IPS-18a (cell line): ENCODE measurements around the gene DPYD.

ENCODE experiments used
- H3K27ac ChIP-seq: one replicate; pipeline ENCODE4 v1.5.1; 2013; ENCODE audit warnings: low read length
- H3K27me3 ChIP-seq: one replicate; pipeline ENCODE4 v1.6.1; 2013; ENCODE audit warnings: mild to moderate bottlenecking, low read length; ENCODE audit not compliant: control insufficient read depth, insufficient read depth
- H3K36me3 ChIP-seq: one replicate; pipeline ENCODE4 v1.6.1; 2013; ENCODE audit warnings: low read depth, low read length; ENCODE audit not compliant: control insufficient read depth
- H3K4me1 ChIP-seq: one replicate; pipeline ENCODE4 v1.6.1; 2013; ENCODE audit warnings: low read depth, low read length; ENCODE audit not compliant: control insufficient read depth
- H3K4me3 ChIP-seq: one replicate; pipeline ENCODE4 v1.5.1; 2013; ENCODE audit warnings: low read length
- H3K9ac ChIP-seq: one replicate; pipeline ENCODE4 v1.6.1; 2013; ENCODE audit warnings: mild to moderate bottlenecking, low read length, moderate library complexity
- H3K9me3 ChIP-seq: one replicate; pipeline ENCODE4 v1.6.1; 2013; ENCODE audit warnings: low read depth, low read length; ENCODE audit not compliant: control insufficient read depth

DPYD gene

DNA sequence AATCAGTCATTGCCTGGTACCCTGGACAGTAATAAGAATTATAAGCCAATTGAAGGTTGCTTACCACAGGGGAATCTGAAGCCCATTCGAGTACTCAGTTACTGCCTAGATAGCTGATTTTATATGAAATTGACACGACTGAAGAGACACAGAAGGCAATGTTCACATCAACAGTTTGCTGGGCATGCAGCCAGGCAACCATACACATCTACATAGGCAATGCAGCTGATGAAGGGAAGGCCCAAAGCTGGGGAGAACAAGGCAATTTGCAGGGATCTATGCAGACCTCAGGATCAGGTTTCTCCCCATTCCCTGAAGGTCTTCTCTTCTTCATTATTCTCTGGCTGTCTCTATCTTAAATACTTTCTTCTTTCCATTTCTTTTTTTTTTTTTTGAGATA, 750.5 kb downstream of the DPYD start:
- no peak overlapping the region for H3K4me3 ChIP-seq
- no peak overlapping the region for H3K9ac ChIP-seq
- H3K27me3 ChIP-seq: no peaks in the 10 kb centered on the region
- H3K27ac ChIP-seq: no peak overlapping the region
- H3K36me3 ChIP-seq: no peaks in the 10 kb centered on the region
- H3K9me3 ChIP-seq: no peaks in the 10 kb centered on the region
- no peaks in the 10 kb centered on the region for H3K4me1 ChIP-seq

DNA sequence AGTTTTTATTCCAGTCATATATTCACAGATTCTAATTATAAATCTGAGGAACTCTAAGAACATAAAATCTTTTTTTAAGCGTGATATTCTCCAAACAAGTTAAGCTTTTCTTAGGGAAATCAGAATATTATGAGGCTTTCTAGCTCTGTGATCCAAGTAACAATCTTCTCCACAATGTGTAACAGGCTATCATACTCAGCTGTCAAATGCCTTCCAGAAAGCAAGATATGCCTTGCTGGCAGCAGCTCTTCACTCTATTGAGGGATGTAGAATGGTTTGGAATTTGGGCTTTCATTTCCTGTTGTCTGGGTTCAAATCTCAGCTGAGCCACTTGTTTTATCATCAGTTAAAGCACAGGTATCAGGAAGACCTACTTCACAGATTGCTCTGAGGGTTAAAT, 752.8 kb downstream of the DPYD start:
- Histone ChIP-seq H3K27me3 (no peaks in the 10 kb centered on the region), H3K9me3 (no peaks in the 10 kb centered on the region), H3K4me3 (no peak overlapping the region)

DNA sequence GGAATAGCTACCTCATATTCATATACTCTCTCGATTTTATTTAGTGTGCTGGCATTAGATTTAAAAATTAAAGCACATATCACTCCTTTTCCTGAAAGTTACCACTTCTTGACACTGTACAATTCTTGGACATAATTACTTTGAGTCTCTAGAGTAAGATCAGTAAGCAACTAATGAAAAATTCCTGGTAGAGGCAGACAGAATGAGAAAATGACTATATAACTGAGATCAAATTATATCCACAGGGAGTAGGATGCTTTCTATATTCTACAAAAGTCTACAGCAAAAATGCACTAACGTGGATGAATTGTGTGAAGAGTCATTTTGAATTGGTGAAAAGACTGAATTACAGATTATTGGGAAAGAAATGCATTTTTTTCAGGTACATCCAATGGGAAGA, 753.6 kb downstream of the DPYD start:
- no peaks in the 10 kb centered on the region for H3K27me3 ChIP-seq

More for the DNA sequence above, 752.8 kb downstream of the DPYD start:
- no peaks in the 10 kb centered on the region for H3K36me3 ChIP-seq
- H3K4me1 ChIP-seq: no peaks in the 10 kb centered on the region
- H3K9ac ChIP-seq: no peak overlapping the region
- H3K27ac ChIP-seq: no peak overlapping the region

DNA sequence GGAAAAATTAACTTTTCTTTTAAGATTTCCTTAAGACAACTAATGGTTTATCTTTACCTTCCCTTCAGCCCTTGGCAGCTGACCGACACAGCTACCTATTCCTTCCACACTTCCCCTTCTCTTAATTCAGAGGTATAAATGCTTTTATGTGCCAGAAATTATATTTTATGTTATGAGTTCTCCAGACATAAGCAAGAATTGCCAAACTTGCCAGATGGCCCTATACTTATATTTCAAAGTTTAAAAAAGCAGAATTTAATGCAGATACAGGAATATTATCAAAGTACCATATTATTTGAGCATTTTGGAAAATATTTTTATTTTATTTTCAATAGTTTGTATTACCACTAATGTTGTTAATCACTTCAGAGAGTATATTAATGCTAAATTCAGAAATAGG, 754.2 kb downstream of the DPYD start:
- no peak overlapping the region for H3K9ac ChIP-seq
- no peak overlapping the region for H3K27ac ChIP-seq
- no peaks in the 10 kb centered on the region for H3K36me3 ChIP-seq
- H3K4me1 ChIP-seq: no peaks in the 10 kb centered on the region
- H3K4me3 ChIP-seq: no peak overlapping the region
- no peaks in the 10 kb centered on the region for H3K27me3 ChIP-seq
- no peaks in the 10 kb centered on the region for H3K9me3 ChIP-seq

More for the DNA sequence above, 753.6 kb downstream of the DPYD start:
- no peaks in the 10 kb centered on the region for H3K36me3 ChIP-seq
- no peak overlapping the region for H3K27ac ChIP-seq
- H3K4me1 ChIP-seq: no peaks in the 10 kb centered on the region
- H3K4me3 ChIP-seq: no peak overlapping the region
- no peak overlapping the region for H3K9ac ChIP-seq
- H3K9me3 ChIP-seq: no peaks in the 10 kb centered on the region

DNA sequence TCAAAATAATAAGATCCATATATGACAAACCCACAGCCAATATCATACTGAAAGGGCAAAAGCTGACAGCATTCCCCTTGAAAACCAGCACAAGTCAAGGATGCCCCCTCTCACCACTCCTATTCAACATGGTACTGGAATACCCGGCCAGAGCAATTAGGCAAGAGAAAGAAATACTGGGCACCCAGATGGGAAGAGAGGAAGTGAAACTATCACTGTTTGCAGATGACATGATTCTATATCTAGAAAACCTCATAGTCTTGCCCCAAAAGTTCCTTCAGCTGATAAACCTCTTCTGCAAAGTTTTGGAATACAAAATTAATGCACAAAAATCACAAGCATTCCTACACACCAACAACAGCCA, 756.6 kb downstream of the DPYD start:
- Histone ChIP-seq H3K27me3 (no peaks in the 10 kb centered on the region), H3K4me1 (no peaks in the 10 kb centered on the region), H3K27ac (no peak overlapping the region), H3K36me3 (no peaks in the 10 kb centered on the region), H3K4me3 (no peak overlapping the region), H3K9ac (no peak overlapping the region), H3K9me3 (no peaks in the 10 kb centered on the region)

DNA sequence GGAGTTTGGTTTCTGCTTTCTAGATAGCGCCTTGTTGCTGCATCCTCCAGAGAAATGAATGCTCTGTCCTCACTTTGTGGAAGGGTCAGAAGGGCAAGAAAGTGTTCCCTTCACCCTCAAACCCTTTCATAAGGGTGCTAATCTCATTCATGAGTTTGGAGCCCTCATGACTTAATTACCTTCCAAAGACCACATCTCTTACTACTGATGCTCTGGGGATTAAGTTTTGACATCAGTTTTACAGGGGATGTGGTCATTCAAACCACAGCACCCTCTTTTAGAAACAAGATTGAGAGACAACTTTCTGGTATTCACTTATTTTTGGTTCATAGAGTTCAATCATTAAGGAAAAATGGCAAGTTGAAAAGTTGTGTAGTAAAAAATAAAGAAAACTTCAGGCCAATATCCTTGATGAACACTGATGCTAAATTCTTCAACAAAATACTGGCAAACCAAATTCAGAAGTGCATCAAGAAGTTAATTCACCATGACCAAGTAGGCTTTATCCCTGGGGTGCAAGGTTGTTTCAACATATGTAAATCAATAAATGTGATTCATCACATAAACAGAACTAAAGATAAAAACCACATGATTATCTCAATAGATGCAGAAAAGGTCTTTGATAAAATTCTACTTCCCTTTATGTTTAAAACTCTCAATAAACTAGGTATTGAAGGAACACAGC, 757.1 kb downstream of the DPYD start:
- Histone ChIP-seq H3K36me3 (no peaks in the 10 kb centered on the region), H3K27ac (no peak overlapping the region), H3K9ac (no peak overlapping the region), H3K4me1 (no peaks in the 10 kb centered on the region), H3K9me3 (no peaks in the 10 kb centered on the region), H3K4me3 (no peak overlapping the region), H3K27me3 (no peaks in the 10 kb centered on the region)

DNA sequence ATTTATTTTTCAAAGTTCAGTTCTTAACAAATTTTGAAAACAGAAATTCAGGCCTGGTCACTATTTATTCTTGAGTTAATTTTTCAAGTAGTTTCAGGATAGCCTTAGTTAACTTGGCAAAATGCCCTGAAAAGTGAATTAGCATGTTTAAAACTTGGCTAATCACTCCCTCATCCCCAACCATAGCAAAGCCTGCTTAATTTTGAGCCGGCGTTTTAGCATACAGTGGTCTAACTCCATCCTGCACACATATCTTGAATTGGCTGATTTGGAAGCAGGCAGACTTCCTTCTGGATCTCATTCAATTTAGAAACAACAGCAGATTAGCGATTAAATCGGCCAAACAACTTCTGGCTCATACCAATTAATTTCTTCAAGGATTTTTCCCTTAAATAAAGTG, 760.0 kb downstream of the DPYD start:
- no peaks in the 10 kb centered on the region for H3K9me3 ChIP-seq
- no peak overlapping the region for H3K9ac ChIP-seq
- H3K36me3 ChIP-seq: no peaks in the 10 kb centered on the region
- H3K27ac ChIP-seq: no peak overlapping the region
- H3K4me1 ChIP-seq: no peaks in the 10 kb centered on the region
- H3K27me3 ChIP-seq: no peaks in the 10 kb centered on the region
- H3K4me3 ChIP-seq: no peak overlapping the region

DNA sequence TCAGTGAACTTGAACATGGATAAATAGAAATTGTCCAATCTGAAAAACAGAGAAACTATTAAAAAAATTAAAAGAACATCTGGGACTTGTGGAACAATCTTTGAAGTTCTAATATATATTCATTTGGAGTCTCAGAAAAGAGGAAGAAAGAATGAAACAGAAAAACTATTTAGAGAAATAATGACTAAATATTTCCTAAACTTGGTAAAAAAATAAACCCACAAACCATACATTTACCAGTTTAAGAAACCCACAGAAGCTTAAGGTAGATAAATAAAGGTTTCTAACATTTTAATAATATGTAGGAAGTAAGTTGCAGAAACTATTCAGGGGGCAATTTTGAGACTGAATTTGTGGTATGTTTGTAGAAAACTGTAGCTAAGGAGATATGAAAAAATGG, 761.5 kb downstream of the DPYD start:
- no peak overlapping the region for H3K9ac ChIP-seq
- no peak overlapping the region for H3K4me3 ChIP-seq
- no peaks in the 10 kb centered on the region for H3K9me3 ChIP-seq
- no peaks in the 10 kb centered on the region for H3K36me3 ChIP-seq
- H3K27ac ChIP-seq: no peak overlapping the region
- H3K27me3 ChIP-seq: no peaks in the 10 kb centered on the region
- no peaks in the 10 kb centered on the region for H3K4me1 ChIP-seq

DNA sequence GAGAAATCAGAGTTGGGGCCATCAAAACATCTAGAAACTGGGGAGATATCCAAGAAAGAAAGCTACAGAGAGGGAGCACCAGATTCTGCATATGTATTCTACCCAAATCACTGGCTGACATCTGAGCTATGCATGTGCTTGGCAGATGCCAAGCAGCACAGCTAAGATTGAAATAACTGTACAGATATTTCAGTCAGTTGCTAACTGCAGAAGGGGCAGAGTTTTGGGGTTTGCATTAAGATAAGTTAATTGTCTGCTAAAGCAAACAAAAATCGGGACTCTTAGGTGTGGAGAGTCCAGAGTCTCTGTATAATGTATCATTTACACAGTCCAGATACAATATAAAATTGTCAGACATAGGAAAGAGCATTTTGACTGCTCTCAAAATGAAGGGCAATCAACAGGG, 762.1 kb downstream of the DPYD start:
- Histone ChIP-seq H3K4me3 (no peak overlapping the region), H3K4me1 (no peaks in the 10 kb centered on the region), H3K9me3 (no peaks in the 10 kb centered on the region), H3K9ac (no peak overlapping the region), H3K27me3 (no peaks in the 10 kb centered on the region), H3K27ac (no peak overlapping the region), H3K36me3 (no peaks in the 10 kb centered on the region)

DNA sequence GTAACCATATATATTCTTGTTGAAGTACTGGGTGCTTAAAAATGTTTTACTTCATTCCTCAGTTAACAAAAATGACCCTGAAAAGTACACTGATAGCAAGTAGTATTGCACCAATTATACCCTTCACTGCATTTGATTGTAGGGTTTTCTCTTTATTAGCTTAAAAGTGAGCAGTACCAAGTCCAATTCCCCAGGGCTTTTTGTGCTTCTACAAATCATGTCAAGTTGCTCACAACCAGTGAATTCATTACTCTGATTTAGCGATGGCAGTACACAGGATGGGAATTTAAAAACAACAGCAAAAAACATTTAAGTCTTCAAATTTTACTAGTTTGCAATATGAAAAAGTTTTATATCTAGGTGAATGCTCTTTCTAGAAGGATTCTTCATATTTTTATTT, 762.8 kb downstream of the DPYD start:
- H3K36me3 ChIP-seq: no peaks in the 10 kb centered on the region
- H3K27me3 ChIP-seq: no peaks in the 10 kb centered on the region
- H3K4me3 ChIP-seq: no peak overlapping the region
- no peaks in the 10 kb centered on the region for H3K9me3 ChIP-seq
- H3K9ac ChIP-seq: no peak overlapping the region
- no peak overlapping the region for H3K27ac ChIP-seq
- H3K4me1 ChIP-seq: no peaks in the 10 kb centered on the region

DNA sequence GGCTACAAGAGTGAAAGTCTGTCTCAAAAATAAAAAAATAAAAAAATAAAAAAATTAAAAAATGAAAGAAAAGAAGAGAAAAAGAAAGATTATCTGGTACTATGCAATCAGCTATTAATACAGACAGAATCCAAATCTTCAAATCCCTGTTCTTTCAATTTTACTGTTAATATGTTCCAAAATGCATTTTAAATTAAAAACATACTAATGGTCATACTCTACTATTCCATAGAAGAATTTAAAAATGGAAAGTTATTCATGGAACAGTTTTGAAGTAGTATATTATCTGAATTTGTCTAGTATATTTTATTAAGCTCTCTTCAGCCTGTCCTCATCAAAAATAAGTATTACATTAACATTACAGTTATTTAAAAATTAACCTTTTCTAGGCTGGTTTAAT, 769.2 kb downstream of the DPYD start:
- H3K27ac ChIP-seq: no peak overlapping the region

DNA sequence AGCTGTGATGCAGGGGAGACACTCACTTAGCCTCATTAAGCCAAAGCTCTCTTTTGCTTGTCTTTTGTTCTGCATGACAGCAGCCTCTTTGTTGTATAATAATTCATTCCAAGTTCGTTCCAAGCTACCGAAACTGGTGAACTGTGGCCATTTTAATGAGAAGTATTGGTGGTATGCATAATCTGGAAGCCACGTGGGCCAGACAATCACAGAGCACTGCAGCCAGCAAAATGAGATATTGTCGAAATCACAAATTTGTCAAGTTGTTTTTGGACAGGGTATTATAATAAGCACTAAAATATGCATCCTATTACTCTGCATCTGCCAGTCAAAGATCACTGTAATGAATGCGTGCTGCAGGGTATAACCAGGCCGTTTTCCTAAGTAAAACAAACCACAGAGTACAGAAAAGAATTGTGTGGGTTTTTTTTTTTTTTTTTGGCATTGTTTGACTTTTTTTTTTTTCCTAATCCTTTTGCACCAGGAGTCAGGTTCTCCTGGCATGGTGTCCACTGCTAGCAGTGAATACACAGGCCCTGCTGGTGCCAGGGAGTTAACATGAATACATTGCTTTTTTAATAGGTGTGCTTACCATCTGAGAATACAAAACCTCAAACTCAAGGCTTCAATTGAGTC, 775.4 kb downstream of the DPYD start:
- Histone ChIP-seq H3K4me1 (no peaks in the 10 kb centered on the region), H3K27me3 (no peaks in the 10 kb centered on the region), H3K9ac (no peak overlapping the region), H3K9me3 (no peaks in the 10 kb centered on the region), H3K36me3 (no peaks in the 10 kb centered on the region), H3K4me3 (no peak overlapping the region), H3K27ac (no peak overlapping the region)

More for the DNA sequence above, 769.2 kb downstream of the DPYD start:
- Histone ChIP-seq H3K4me3 (no peak overlapping the region), H3K4me1 (no peaks in the 10 kb centered on the region), H3K36me3 (no peaks in the 10 kb centered on the region), H3K9ac (no peak overlapping the region), H3K27me3 (no peaks in the 10 kb centered on the region), H3K9me3 (no peaks in the 10 kb centered on the region)
